Measurements from ENCODE around the gene ZNF385D.

- TF ChIP-seq CTCF (IDR thresholded peaks at IDR 0.05; ENCODE audit: borderline replicate concordance, extremely low read depth, low read length, poor library complexity, severe bottlenecking) = no peak
- no peak for TF ChIP-seq EZH2 (IDR thresholded peaks at IDR 0.05; ENCODE audit: borderline replicate concordance, low read depth, low read length, severe bottlenecking)
These were observed 333.0 kb downstream of the ZNF385D start for GRCh38 chr3:21417991-21418390.
